RWPE2 (cell line): Measurements from ENCODE around the gene NFXL1.
A peak's percentile ranks its signal among the peaks of the same experiment; 100 is the strongest.

Source experiments
- ATAC-seq: fragments of 200-7000 bp; cut with Tn5 transposase; 3 replicates; pipeline ENCODE4 v1.9.1; 2021; ENCODE audit warnings: low read depth
- DNase-seq: peaks from one replicate; pipeline ENCODE4 v3.0.0-alpha.2; 2020; ENCODE audit warnings: low spot score
- H3K27ac ChIP-seq: fragments of 450-650 bp; 2 replicates; pipeline ENCODE4 v1.5.1; 2017; ENCODE audit warnings: mild to moderate bottlenecking; ENCODE audit not compliant: poor library complexity, severe bottlenecking
- H3K27me3 ChIP-seq: fragments of 250-450 bp; sonication (Bioruptor Pico); 2 replicates; pipeline ENCODE4 v1.5.1; 2021; ENCODE audit warnings: mild to moderate bottlenecking, moderate library complexity; ENCODE audit not compliant: insufficient read depth, poor library complexity, severe bottlenecking
- H3K36me3 ChIP-seq: fragments of 250-450 bp; sonication (Bioruptor Pico); 2 replicates; pipeline ENCODE4 v1.5.1; 2020; ENCODE audit warnings: low read depth, mild to moderate bottlenecking, moderate library complexity
- H3K4me1 ChIP-seq: fragments of 250-450 bp; sonication (Bioruptor Pico); 2 replicates; pipeline ENCODE4 v1.5.1; 2021; ENCODE audit warnings: mild to moderate bottlenecking, moderate library complexity; ENCODE audit not compliant: insufficient read depth, poor library complexity, severe bottlenecking
- H3K4me3 ChIP-seq: fragments of 250-450 bp; sonication (Bioruptor Pico); 2 replicates; pipeline ENCODE4 v1.5.1; 2021; ENCODE audit warnings: mild to moderate bottlenecking, moderate library complexity; ENCODE audit not compliant: severe bottlenecking
- H3K9me3 ChIP-seq: fragments of 250-450 bp; sonication (Bioruptor Pico); 2 replicates; pipeline ENCODE4 v1.5.1; 2021; ENCODE audit warnings: mild to moderate bottlenecking, moderate library complexity; ENCODE audit not compliant: severe bottlenecking
- CTCF ChIP-seq: fragments of 450-650 bp; IDR thresholded peaks from one replicate; pipeline ENCODE4 v1.5.1; 2017; ENCODE audit warnings: mild to moderate bottlenecking, moderate library complexity; ENCODE audit not compliant: poor library complexity, severe bottlenecking

The NFXL1 gene

GRCh38 chr4:47915378-47915777 is 995 bp upstream of the NFXL1 start:
- H3K27ac ChIP-seq, result no peak overlapping the region
- DNase-seq (no peak), ATAC-seq (no peak)
- peaks cover 19% of the 10 kb centered on the region for H3K36me3 ChIP-seq
- H3K27me3 ChIP-seq, result no peaks in the 10 kb centered on the region
- no peak for TF ChIP-seq CTCF
- H3K9me3 ChIP-seq, result no peaks in the 10 kb centered on the region
- no peak overlapping the region for H3K4me3 ChIP-seq
- H3K4me1 ChIP-seq, result peaks cover 20% of the 10 kb centered on the region

- no peak; the same call in 2 of the 3 replicates for ATAC-seq
- Histone ChIP-seq H3K27ac (no peak overlapping the region), H3K36me3 (peaks cover 23% of the 10 kb centered on the region), H3K9me3 (no peaks in the 10 kb centered on the region), H3K27me3 (no peaks in the 10 kb centered on the region), H3K4me1 (peaks cover 20% of the 10 kb centered on the region), H3K4me3 (peak overlapping the region; percentile 68)
- TF ChIP-seq CTCF, result no peak
- DNase-seq, result no peak
Measured at GRCh38 chr4:47914926-47915237, 499 bp upstream of the NFXL1 start.

- peaks cover 34% of the 10 kb centered on the region for H3K36me3 ChIP-seq
- no peak for TF ChIP-seq CTCF
- DNase-seq (no peak), ATAC-seq (peak; percentile 57)
- H3K27me3 ChIP-seq, result no peaks in the 10 kb centered on the region
- H3K27ac ChIP-seq, result peak overlapping the region; percentile 63
- peaks cover 20% of the 10 kb centered on the region for H3K4me1 ChIP-seq
- H3K9me3 ChIP-seq, result no peaks in the 10 kb centered on the region
- peak overlapping the region; percentile 68 for H3K4me3 ChIP-seq
Measured at GRCh38 chr4:47913861-47914219, 543 bp downstream of the NFXL1 start.

- H3K27me3 ChIP-seq, result no peaks in the 10 kb centered on the region
- ATAC-seq (no peak), DNase-seq (no peak)
- no peaks in the 10 kb centered on the region for H3K9me3 ChIP-seq
- TF ChIP-seq CTCF, result no peak
- H3K27ac ChIP-seq, result peak overlapping the region; percentile 63
- H3K4me3 ChIP-seq, result peak overlapping the region; percentile 68
- peaks cover 20% of the 10 kb centered on the region for H3K4me1 ChIP-seq
- peaks cover 37% of the 10 kb centered on the region for H3K36me3 ChIP-seq
Measured at GRCh38 chr4:47913330-47913729, 1.1 kb downstream of the NFXL1 start.

GRCh38 chr4:47907089-47907646 is 7.2 kb downstream of the NFXL1 start:
- no peak overlapping the region for H3K27ac ChIP-seq
- ATAC-seq (no peak), DNase-seq (no peak)
- no peaks in the 10 kb centered on the region for H3K27me3 ChIP-seq
- H3K36me3 ChIP-seq, result peaks cover 95% of the 10 kb centered on the region
- no peaks in the 10 kb centered on the region for H3K9me3 ChIP-seq
- H3K4me1 ChIP-seq, result peaks cover 20% of the 10 kb centered on the region
- H3K4me3 ChIP-seq, result no peak overlapping the region
- TF ChIP-seq CTCF, result no peak
